ENCODE data around the gene KCNAB2. TPM values are rescaled to one million over a fixed set of nuclear protein-coding genes. Genes with fewer than 3 reads are reported as not detected.

Gene KCNAB2
- total RNA-seq, 1 experiment from 2014 or later: 6.6 TPM

DNA sequence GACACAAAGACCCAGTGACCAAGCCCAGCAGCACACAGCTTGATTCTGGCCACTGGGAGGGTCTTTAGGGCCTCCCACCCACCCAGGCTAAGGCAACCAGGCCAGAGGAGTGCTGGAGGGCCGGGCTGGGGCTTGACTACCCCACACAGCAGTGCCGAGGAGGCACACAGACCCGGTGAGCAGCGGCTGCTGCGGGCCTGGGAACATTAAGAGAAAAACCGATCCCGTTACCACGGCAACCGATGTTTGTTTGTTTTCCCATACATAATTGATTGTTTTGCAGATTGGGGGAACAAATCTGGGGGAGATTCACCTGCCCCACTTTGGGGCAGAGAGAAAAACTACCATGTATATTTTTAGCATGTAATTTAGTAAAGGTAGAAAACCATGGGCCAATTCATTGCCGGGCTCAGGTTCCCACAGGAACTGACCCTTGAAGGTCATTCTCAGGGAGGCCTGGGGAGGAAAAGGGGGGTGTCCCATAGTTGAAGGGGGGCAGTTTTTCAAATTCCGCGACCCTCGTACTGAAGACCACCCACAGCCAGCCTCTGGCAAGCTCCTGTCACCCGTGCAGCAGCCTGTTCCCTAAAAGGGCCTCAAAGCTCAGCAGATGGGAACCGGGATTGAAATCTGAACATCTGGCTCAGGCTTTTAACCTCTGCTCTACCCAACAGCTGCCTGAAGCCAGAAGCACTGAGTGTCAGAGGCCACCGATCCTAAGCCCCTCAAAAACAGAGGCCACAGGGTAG, 99.1 kb downstream of the KCNAB2 start:
- no peak for DNase-seq (ENCODE audit: low read depth)
- in situ Hi-C loops (cut with HindIII; ENCODE audit: low pct_unique_long_range_greater_than_20kb, low sequenced_read_pairs): no loop called here

DNA sequence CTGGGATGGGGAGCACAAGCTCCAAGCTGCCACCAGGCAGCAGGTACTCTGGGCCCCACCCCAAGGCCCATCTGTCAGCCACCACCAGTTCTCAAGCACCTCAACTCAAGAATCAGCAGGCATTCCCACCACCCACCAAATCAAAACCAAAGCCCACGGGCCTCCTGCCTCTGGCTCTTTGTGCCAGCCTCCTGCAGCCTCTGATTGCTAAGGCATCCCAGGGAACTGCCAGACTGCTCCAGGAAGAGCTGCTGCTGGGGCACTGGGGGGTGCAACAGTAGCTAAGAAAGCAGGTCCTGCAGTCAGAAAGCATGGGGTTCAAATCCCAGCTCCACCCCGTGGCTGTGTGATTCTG, 99.7 kb downstream of the KCNAB2 start:
- no peak for DNase-seq (ENCODE audit: low read depth)
- in situ Hi-C loops (cut with HindIII; ENCODE audit: low pct_unique_long_range_greater_than_20kb, low sequenced_read_pairs): no loop called here

DNA sequence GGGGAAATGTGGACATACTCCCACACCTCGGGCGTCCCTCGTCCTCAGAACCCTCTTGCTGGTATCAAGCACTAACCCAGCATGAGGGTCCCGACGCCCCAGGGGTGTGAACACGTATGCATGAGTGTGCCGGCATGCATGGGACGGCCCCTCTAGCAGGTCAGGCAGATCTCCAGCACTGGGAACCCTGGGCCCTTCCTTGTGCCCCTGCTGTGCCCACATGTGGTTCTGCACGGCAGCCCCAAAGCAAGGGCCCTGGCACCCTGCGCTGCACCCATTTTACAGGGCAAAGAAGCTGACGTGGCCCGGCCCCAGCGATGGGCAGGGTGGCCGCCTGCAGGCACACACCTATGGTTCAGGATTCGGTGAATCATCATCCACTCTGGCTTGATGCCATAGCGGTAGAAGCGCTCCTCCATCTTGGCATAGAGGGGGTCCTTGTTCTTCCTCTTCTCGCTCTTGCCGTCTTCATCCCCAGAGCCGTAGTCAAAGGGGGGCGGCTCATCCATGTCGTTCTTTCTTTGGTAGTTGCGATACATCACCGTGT, 100.2 kb downstream of the KCNAB2 start:
- DNase-seq (ENCODE audit: low read depth): no peak
- in situ Hi-C loops (cut with HindIII; ENCODE audit: low pct_unique_long_range_greater_than_20kb, low sequenced_read_pairs): no loop called here

DNA sequence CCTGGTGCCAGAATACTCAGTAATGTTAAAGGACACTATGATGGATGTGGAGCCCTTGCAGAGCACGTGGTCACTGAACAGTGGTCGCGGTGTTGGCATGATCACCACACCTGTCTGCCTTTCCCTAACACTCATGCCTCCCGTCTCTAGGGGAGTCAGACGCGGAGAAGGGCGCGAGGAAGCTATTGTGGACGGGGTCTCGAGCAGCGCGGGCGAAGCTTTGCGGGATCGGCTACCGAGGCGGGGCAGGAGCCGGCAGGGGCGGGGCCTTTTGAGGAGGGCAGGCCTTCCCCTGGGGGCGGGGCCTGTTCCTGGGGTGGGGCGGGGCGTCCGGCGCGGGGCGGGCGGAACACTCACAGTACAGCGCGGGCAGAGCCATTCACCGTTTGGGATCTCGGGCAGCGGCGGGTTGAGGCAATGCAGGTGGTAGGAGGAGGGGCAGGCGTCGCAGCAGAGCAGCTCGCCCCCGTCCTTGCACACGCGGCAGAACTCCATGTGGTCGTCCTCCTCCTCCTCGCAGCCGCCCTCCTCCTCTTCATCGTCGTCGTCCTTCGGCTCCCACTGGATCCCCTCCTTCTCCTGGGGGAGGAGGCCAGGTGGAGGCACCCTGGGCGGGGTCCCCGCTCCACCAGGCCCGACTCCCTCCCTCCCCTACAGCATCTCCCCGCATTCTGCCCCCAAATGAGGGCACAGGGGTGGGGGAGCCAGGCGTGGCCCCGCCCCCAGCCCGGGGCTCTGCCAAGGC, 103.0 kb downstream of the KCNAB2 start:
- peak; percentile 58 for DNase-seq (ENCODE audit: low read depth)
- in situ Hi-C loops (cut with HindIII; ENCODE audit: low pct_unique_long_range_greater_than_20kb, low sequenced_read_pairs): no loop called here

DNA sequence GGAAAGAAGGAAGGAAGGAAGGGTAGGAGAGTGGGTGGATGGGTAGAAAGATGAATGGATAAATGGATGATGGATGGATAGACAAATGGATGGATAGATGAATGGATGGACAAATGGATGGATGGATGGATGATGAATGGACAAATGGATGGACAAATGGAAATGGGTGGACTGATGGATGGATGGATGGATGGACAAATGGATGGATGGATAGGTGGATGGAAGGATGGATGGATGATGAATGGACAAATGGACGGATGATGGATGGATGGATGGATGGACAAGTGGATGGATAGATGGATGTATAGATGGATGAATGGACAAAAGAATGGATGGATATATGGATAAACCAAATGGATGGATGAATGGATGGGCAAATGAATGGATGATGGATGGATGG, 103.9 kb downstream of the KCNAB2 start:
- in situ Hi-C loops (cut with HindIII; ENCODE audit: low pct_unique_long_range_greater_than_20kb, low sequenced_read_pairs): no loop called here
- DNase-seq (ENCODE audit: low read depth): no peak

DNA sequence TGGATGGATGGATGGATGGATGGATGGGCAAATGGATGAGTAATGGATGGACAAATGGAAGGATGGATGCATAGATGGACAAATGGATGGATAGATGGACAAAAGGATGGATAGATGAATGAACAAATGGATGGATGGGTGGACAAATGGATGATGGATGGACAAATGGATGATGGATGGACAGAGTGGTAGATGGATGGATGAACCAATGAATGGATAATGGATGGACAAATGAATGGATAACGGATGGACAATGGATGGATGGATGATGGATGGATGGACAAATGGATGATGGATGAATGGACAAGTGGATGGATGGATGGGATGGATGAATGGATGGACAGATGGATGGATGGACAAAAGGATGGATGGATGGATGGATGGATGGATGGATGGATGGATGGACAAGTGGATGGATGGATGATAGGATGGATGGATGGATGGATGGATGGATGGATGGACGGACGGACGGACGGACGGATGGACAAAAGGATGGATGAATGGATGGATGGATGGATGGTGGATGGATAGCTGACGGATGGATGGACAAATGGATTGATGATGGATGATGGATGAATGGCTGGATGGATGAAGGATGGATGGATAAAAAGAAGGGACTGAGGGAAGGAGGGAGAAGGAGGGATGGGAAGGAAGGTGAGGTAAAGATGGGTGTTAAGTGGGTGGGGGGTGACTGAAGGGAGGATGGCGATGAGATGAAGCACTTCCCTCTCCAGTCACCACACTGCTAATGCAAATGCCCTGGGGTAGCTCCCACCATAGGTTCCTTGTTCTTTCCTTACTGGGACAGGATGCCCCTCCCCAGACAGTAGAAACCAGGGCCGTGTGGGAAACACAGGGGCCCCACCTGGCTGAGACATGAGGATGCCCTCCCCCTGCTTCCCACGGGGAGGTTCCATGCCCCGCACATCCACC, 104.6 kb downstream of the KCNAB2 start:
- in situ Hi-C loops (cut with HindIII; ENCODE audit: low pct_unique_long_range_greater_than_20kb, low sequenced_read_pairs): no loop called here
- no peak for DNase-seq (ENCODE audit: low read depth)

Other genes with a start within 250 kb of the KCNAB2 start
- 3.5 and 6.1 TPM in 2 replicates for gene NPHP4, start 53.5 kb upstream of the KCNAB2 start, total RNA-seq (2014; rRNA removed; shearing (Covaris generic); ENCODE audit: low replicate concordance)
- gene CHD5, start 134.4 kb downstream of the KCNAB2 start, total RNA-seq (2014; rRNA removed; shearing (Covaris generic); ENCODE audit: low replicate concordance): not detected in 2 replicates
- gene RPL22, start 153.7 kb downstream of the KCNAB2 start, total RNA-seq (2014; rRNA removed; shearing (Covaris generic); ENCODE audit: low replicate concordance): 206 and 215 TPM in 2 replicates
- 15.7 and 29.2 TPM in 2 replicates for gene RNF207, start 160.2 kb downstream of the KCNAB2 start, total RNA-seq (2014; rRNA removed; shearing (Covaris generic); ENCODE audit: low replicate concordance)
- gene ICMT, start 190.1 kb downstream of the KCNAB2 start, total RNA-seq (2014; rRNA removed; shearing (Covaris generic); ENCODE audit: low replicate concordance): 90.4 and 90.5 TPM in 2 replicates
- not detected in 2 replicates for gene HES3, start 198.3 kb downstream of the KCNAB2 start, total RNA-seq (2014; rRNA removed; shearing (Covaris generic); ENCODE audit: low replicate concordance)
- gene GPR153, start 215.2 kb downstream of the KCNAB2 start, total RNA-seq (2014; rRNA removed; shearing (Covaris generic); ENCODE audit: low replicate concordance): 2.4 and 2.9 TPM in 2 replicates